Ovary (tissue), 3 donors: Measurements from ENCODE around the gene KLHDC8A.

ENCODE experiments used
- EP300 ChIP-seq: sonication (generic); formaldehyde crosslinking; IDR thresholded peaks from one replicate; pipeline ENCODE4 v1.6.1; 2017; ENCODE audit warnings: antibody characterized with exemption
- POLR2A ChIP-seq: fragments of 450-650 bp; IDR thresholded peaks from one replicate; pipeline ENCODE4 v1.6.1; 2017; ENCODE audit warnings: antibody characterized with exemption, mild to moderate bottlenecking, moderate library complexity
- TF ChIP-seq, protein P1 (sequence below), 3 donors: fragments of 450-650 bp in 2 of 3; fragments of 200-600 bp in 1 of 3; IDR thresholded peaks; one replicate each; pipeline versions ENCODE4 v1.5.1 to v1.8.0; 2016 to 2022; ENCODE audit warnings: antibody characterized with exemption in 3 of 3, mild to moderate bottlenecking in 1 of 3
- donor health status: DM: no; HTN: no; CAD: no.

DNA sequence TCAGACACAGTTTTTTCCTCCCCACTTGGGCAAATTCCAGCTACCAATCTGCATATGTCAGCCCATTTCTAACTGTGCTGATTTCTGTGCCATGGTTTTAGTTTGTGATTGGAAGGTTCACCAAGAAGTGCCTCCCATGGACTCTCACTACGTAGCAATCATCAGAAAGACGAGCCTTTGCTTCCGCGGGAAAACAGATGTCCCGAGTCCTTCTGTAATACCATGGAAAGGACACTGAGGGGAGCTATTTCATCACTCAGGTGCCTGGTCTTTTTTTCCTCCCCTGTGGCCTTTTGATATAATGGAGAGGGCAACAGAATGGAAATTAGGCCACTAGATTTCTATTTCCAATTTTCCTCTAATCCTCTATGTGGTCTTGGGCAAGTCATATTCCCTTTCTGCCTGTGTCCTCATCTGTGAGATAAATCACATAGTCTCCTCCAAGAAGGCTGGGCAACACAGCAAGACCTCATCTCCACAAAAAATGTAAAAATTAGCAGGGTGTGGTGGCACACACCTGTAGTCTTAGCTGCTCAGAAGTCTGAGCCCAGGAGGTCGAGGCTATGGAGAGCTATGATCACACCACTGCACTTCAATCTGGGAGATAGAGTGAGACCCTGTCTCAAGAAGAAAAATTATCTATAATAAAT, 40.4 kb upstream of the KLHDC8A start:
- TF ChIP-seq, protein P1, sequence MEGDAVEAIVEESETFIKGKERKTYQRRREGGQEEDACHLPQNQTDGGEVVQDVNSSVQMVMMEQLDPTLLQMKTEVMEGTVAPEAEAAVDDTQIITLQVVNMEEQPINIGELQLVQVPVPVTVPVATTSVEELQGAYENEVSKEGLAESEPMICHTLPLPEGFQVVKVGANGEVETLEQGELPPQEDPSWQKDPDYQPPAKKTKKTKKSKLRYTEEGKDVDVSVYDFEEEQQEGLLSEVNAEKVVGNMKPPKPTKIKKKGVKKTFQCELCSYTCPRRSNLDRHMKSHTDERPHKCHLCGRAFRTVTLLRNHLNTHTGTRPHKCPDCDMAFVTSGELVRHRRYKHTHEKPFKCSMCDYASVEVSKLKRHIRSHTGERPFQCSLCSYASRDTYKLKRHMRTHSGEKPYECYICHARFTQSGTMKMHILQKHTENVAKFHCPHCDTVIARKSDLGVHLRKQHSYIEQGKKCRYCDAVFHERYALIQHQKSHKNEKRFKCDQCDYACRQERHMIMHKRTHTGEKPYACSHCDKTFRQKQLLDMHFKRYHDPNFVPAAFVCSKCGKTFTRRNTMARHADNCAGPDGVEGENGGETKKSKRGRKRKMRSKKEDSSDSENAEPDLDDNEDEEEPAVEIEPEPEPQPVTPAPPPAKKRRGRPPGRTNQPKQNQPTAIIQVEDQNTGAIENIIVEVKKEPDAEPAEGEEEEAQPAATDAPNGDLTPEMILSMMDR (IDR thresholded peaks at IDR 0.05), result peak; percentile 28 to 79 (median 78)
- no peak for TF ChIP-seq POLR2A
- no peak for TF ChIP-seq EP300
